OCI-LY1 (cell line): ENCODE results near the gene CCDC146.

Experiments
- H2AFZ ChIP-seq: fragments of 200-600 bp; sonication (generic), shearing (Covaris generic); 2 replicates; pipeline ENCODE4 v1.6.0; 2014; ENCODE audit warnings: antibody characterized with exemption, mild to moderate bottlenecking, low read length
- H3F3A ChIP-seq: fragments of 200-600 bp; sonication (generic), shearing (Covaris generic); 2 replicates; pipeline ENCODE4 v1.6.0; 2014; ENCODE audit warnings: mild to moderate bottlenecking, antibody characterized with exemption, low read length, moderate library complexity; ENCODE audit not compliant: insufficient read depth
- H3K27ac ChIP-seq: fragments of 200-600 bp; sonication (generic); 2 replicates; pipeline ENCODE4 v1.5.1; 2014; ENCODE audit warnings: low read length, mixed run types, mild to moderate bottlenecking, low read depth; ENCODE audit not compliant: poor library complexity, severe bottlenecking
- H3K27me3 ChIP-seq: fragments of 200-600 bp; sonication (generic); 2 replicates; pipeline ENCODE4 v1.6.0; 2014; ENCODE audit warnings: antibody characterized with exemption, mild to moderate bottlenecking, low read length, moderate library complexity; ENCODE audit not compliant: insufficient read depth
- H3K36me3 ChIP-seq: fragments of 200-600 bp; sonication (generic); 2 replicates; pipeline ENCODE4 v1.6.1; 2014; ENCODE audit warnings: mild to moderate bottlenecking, antibody characterized with exemption, low read length, moderate library complexity, mixed read lengths; ENCODE audit not compliant: insufficient read depth
- H3K4me1 ChIP-seq: fragments of 200-600 bp; sonication (generic); 2 replicates; pipeline ENCODE4 v1.5.1; 2014; ENCODE audit warnings: mild to moderate bottlenecking, low read length, moderate library complexity; ENCODE audit not compliant: insufficient read depth, severe bottlenecking
- H3K4me2 ChIP-seq: fragments of 200-600 bp; sonication (generic), shearing (Covaris generic); 2 replicates; pipeline ENCODE4 v1.6.1; 2014; ENCODE audit warnings: low read length
- H3K4me3 ChIP-seq: fragments of 200-600 bp; sonication (generic); 2 replicates; pipeline ENCODE4 v1.5.1; 2014; ENCODE audit warnings: low read length, low read depth, mild to moderate bottlenecking, mixed read lengths; ENCODE audit not compliant: poor library complexity, severe bottlenecking
- H3K79me2 ChIP-seq: fragments of 200-600 bp; shearing (Covaris generic); 2 replicates; pipeline ENCODE4 v1.6.1; 2016; ENCODE audit warnings: mixed run types, low read length, mixed read lengths; ENCODE audit not compliant: insufficient read depth
- H3K9ac ChIP-seq: fragments of 200-600 bp; sonication (generic), shearing (Covaris generic); 2 replicates; pipeline ENCODE4 v1.6.1; 2014; ENCODE audit warnings: mild to moderate bottlenecking, low read length, mixed read lengths
- H3K9me2 ChIP-seq: fragments of 200-600 bp; sonication (generic), shearing (Covaris generic); 2 replicates; pipeline ENCODE4 v1.6.1; 2014; ENCODE audit warnings: low read depth, mild to moderate bottlenecking, low read length, mixed read lengths
- H3K9me3 ChIP-seq: fragments of 200-600 bp; shearing (Covaris generic); 2 replicates; pipeline ENCODE4 v1.6.1; 2014; ENCODE audit warnings: low read length, mixed read lengths
- H4K20me1 ChIP-seq: fragments of 200-600 bp; sonication (generic), shearing (Covaris generic); 2 replicates; pipeline ENCODE4 v1.6.0; 2016; ENCODE audit warnings: mild to moderate bottlenecking, low read length; ENCODE audit not compliant: insufficient read depth
- CTCF ChIP-seq: fragments of 200-600 bp; sonication (generic), shearing (Covaris generic); IDR thresholded peaks from 2 replicates; pipeline ENCODE4 v1.5.1; 2017; ENCODE audit warnings: mild to moderate bottlenecking, antibody characterized with exemption, low read length, moderate library complexity, mixed read lengths
- EZH2 ChIP-seq: fragments of 200-600 bp; sonication (generic), shearing (Covaris generic); IDR thresholded peaks from 2 replicates; pipeline ENCODE4 v1.8.0; 2017; ENCODE audit warnings: borderline replicate concordance, mixed run types, mild to moderate bottlenecking, antibody characterized with exemption, low read length, moderate library complexity, mixed read lengths

The CCDC146 gene

DNA sequence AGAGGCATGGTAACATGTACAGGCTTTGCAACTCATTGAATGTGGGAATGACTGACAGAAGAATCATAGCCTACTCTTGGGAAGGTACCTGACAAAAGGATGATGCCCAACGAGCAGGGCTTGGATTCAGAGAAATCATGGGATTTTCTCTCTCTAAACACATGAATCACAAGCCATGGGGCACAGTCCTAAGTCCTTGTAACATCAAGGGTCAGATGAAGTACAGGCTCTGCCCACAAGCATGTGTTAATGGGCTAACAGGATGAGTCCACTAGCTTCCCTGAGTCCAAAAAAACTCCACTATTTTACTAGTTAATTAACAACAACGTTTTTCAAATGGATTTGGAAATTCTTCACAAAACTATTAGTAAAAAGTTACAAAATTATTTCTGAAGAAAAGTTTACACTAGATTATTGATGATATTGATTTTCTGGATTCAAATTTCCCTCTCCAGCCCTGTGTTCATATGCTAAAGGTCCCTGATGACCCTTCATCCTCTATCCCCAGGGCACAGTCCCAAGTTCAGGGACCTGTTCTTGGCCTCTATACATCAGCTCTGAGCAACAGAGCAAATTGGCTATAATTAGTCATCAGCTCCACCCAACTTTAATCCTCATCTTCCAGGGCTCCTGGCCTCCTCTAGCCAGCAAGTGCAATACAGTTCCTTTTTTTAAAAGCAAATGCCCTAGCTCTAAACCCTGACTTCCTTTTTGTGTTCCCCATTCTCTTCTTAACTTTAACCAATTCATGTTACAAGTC is 194.0 kb downstream of the CCDC146 start:
- Histone ChIP-seq H3K4me2 (no peak overlapping the region), H3K4me3 (no peak overlapping the region)
- TF ChIP-seq CTCF (no peak), EZH2 (no peak)

GRCh38 chr7:77318019-77318418 is 195.6 kb downstream of the CCDC146 start:
- no peak overlapping the region for H3K9ac ChIP-seq
- H3K27me3 ChIP-seq = no peaks in the 10 kb centered on the region
- H3F3A ChIP-seq = no peaks in the 10 kb centered on the region
- H3K9me3 ChIP-seq = no peaks in the 10 kb centered on the region
- no peaks in the 10 kb centered on the region for H3K36me3 ChIP-seq
- H3K4me3 ChIP-seq = no peak overlapping the region
- H3K9me2 ChIP-seq = no peaks in the 10 kb centered on the region
- no peaks in the 10 kb centered on the region for H3K79me2 ChIP-seq
- H3K4me2 ChIP-seq = no peak overlapping the region
- H4K20me1 ChIP-seq = no peaks in the 10 kb centered on the region
- no peaks in the 10 kb centered on the region for H3K4me1 ChIP-seq
- no peak overlapping the region for H3K27ac ChIP-seq
- TF ChIP-seq CTCF (no peak), EZH2 (no peak)
- no peak overlapping the region for H2AFZ ChIP-seq

More for the DNA sequence above, 194.0 kb downstream of the CCDC146 start:
- no peak overlapping the region for H2AFZ ChIP-seq
- no peaks in the 10 kb centered on the region for H3K4me1 ChIP-seq
- no peaks in the 10 kb centered on the region for H3K36me3 ChIP-seq
- no peaks in the 10 kb centered on the region for H3K9me2 ChIP-seq
- no peaks in the 10 kb centered on the region for H3F3A ChIP-seq
- no peaks in the 10 kb centered on the region for H3K79me2 ChIP-seq
- H4K20me1 ChIP-seq = no peaks in the 10 kb centered on the region
- no peak overlapping the region for H3K27ac ChIP-seq
- no peaks in the 10 kb centered on the region for H3K9me3 ChIP-seq
- no peaks in the 10 kb centered on the region for H3K27me3 ChIP-seq
- no peak overlapping the region for H3K9ac ChIP-seq

DNA sequence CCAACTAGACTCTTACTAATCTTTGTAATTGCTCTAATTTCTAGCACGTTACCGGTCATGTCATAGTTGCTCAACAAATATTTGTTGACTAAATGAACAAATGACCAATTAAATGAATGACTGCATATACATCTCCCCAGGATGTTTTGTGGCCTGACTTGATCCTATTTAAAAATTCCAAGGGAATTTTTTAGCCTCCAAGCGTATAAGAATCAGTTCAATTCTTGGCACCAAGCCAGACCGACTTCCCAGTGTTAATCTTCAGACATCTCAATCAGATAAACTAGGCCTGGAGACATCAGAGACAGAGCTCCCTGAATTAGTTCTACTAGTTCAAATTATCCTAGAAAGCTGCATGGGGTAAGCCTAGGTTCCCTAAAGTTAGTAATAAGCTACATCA is 197.7 kb downstream of the CCDC146 start:
- Histone ChIP-seq H3K9me2 (no peaks in the 10 kb centered on the region), H3K9ac (no peak overlapping the region)

More for the DNA sequence above, 197.7 kb downstream of the CCDC146 start:
- H3K9me3 ChIP-seq = no peaks in the 10 kb centered on the region
- no peak overlapping the region for H3K4me3 ChIP-seq
- no peak for TF ChIP-seq EZH2
- TF ChIP-seq CTCF = no peak
- no peaks in the 10 kb centered on the region for H4K20me1 ChIP-seq
- H3F3A ChIP-seq = no peaks in the 10 kb centered on the region
- no peak overlapping the region for H3K27ac ChIP-seq
- no peaks in the 10 kb centered on the region for H3K27me3 ChIP-seq
- no peaks in the 10 kb centered on the region for H3K36me3 ChIP-seq
- H3K4me2 ChIP-seq = no peak overlapping the region
- H2AFZ ChIP-seq = no peak overlapping the region
- H3K79me2 ChIP-seq = no peaks in the 10 kb centered on the region
- H3K4me1 ChIP-seq = no peaks in the 10 kb centered on the region
